ENCODE measurements around the gene FRMD3.

DNA sequence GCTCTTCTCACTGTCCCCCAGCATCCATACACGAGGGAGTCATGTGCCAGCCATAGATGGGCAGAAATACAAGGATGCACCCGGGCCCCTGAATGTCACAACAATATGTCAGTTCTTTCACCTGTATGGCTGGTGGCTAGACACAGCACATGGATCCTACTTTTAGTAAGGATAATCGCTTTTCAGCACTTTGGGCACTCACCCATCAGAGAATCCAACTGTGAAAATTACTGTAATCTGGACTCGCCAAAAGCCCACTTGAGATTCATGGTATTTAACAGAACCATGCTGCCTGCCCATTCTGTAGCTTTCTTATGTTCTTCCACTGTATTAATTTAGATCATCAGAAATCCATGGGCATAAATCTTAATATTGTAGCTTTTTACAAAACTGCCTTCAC lies 124.8 kb downstream of the FRMD3 start:
- TF ChIP-seq, protein P1, sequence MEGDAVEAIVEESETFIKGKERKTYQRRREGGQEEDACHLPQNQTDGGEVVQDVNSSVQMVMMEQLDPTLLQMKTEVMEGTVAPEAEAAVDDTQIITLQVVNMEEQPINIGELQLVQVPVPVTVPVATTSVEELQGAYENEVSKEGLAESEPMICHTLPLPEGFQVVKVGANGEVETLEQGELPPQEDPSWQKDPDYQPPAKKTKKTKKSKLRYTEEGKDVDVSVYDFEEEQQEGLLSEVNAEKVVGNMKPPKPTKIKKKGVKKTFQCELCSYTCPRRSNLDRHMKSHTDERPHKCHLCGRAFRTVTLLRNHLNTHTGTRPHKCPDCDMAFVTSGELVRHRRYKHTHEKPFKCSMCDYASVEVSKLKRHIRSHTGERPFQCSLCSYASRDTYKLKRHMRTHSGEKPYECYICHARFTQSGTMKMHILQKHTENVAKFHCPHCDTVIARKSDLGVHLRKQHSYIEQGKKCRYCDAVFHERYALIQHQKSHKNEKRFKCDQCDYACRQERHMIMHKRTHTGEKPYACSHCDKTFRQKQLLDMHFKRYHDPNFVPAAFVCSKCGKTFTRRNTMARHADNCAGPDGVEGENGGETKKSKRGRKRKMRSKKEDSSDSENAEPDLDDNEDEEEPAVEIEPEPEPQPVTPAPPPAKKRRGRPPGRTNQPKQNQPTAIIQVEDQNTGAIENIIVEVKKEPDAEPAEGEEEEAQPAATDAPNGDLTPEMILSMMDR (IDR thresholded peaks at IDR 0.05): no peak
- TF ChIP-seq SIN3A (IDR thresholded peaks at IDR 0.05; ENCODE audit: borderline replicate concordance, insufficient read depth, low read depth, low read length): no peak

Measured in Panc1 (cell line).